Suppressor macrophage treated with lipopolysaccharide for 1 hour (primary cell): ENCODE data around the gene HES6.

Source experiments
- DNase-seq, 3 donors: peaks; one replicate each; pipeline ENCODE4 v3.0.0-alpha.2; 2020 to 2022

HES6 gene

GRCh38 chr2:238231251-238231793, 8.5 kb downstream of the HES6 start:
- peak; percentile 84 to 91 (median 86) for DNase-seq

GRCh38 chr2:238230699-238231098, 9.1 kb downstream of the HES6 start:
- DNase-seq: no peak

- no peak for DNase-seq
Observed at GRCh38 chr2:238228700-238229099, 11.1 kb downstream of the HES6 start.

- no peak for DNase-seq
Observed at GRCh38 chr2:238227587-238228032, 12.2 kb downstream of the HES6 start.

- DNase-seq: no peak
Observed at GRCh38 chr2:238226698-238227586, 12.9 kb downstream of the HES6 start.

GRCh38 chr2:238225911-238226697, 13.7 kb downstream of the HES6 start:
- no peak for DNase-seq

GRCh38 chr2:238225121-238225520, 14.7 kb downstream of the HES6 start:
- no peak for DNase-seq

GRCh38 chr2:238224356-238225035, 15.3 kb downstream of the HES6 start:
- DNase-seq: no peak

GRCh38 chr2:238220892-238221521, 18.8 kb downstream of the HES6 start:
- DNase-seq: no peak

DNA sequence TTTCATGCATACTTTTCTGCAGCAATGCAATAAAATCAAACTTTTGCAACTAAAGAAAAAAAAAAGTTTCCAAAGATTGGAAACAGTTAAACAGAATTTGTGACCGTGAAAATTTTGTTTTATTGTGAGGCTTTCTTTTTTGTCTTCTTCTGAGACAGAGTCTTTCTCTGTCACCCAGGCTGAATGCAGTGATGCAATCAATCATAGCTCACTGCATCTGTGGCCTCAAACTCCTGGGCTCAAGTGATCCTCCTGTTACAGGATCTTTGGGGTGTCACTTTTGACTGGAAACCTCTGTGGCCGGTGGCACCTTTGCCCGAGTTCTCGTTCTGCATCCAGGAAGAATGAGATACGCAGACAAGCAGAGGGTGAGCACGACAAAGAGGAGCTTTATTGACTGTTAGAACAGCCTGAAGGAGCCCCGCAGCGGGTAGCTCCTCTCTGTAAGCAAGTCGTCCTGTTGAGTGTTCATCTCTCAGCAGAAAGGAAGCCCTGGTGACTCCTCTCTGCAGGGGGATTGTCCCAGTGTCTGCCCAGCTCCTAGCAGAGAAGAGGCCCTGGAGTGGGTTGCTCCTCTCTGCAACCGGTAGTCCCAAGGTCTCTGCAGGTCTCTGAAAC, 19.5 kb downstream of the HES6 start:
- DNase-seq: no peak

- DNase-seq: no peak
Observed at GRCh38 chr2:238216651-238217184, 23.1 kb downstream of the HES6 start.

DNA sequence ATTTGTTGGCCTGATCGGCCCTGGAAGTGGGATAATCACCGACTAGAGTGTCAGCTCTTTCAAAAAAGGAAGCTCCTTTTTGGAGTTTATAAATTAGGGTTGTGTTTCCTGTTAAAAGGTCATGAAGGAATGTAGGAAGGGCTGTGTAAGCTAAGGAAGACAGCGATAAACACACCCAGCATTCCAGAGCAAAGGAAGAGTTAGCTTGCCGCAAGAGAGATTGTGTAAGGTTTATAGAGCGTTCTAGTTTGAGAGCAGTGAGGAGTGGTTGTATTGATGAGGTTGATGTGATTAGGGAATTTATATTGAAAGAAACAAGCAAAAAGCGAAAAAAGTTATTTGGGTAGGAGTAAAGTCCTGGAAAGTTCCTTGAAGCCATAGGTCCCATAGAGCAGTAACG, 32.8 kb downstream of the HES6 start:
- DNase-seq: no peak

- DNase-seq: peak in 1 of 3 donors; percentile 7
Observed at GRCh38 chr2:238203973-238204683, 35.7 kb downstream of the HES6 start.

GRCh38 chr2:238203094-238203972, 36.5 kb downstream of the HES6 start, which contains the start of gene ILKAP:
ILKAP (minus strand) TSS chr2:238203695; CDS start chr2:238203553, 142 bp downstream.
- peak; percentile 93 to 98 (median 96) for DNase-seq

DNA sequence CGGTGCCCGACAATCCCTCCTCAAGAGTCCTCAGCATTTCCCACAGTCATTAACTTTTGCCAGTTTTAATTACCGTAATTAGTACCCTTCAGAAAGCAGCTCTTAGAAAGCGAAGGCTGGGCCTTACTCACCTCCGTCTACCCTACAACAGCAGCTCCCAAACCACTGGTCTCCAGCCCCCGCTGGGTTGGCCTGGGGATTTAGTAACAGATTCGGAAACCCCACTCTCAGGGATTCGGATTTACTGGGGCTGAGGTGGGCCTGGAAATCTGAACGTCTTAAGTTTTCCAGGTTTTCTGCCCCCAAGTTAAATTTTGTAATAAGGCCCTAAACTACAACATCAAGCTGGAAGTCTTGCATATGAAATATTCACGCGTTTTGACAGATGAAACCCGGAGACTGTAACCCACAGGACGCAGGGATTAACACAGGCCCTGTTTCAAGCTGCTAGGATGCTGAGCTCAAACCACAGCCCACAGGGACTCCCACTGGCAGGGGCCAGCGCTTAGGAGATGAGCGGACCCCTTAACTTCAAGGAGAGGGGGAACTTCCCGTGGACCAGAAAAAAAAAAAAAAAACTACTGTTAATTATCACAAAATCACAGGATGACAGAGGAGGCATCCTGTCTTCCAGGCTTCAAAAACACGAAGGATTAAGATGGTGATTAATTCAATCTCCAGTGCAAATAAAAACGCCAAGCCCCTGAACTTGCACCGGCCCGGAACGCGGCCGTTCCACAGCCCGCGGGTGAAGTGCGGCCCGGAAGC, 37.3 kb downstream of the HES6 start:
- peak in 2 of 3 donors; percentile 22 to 26 for DNase-seq

- no peak for DNase-seq
Observed at GRCh38 chr2:238190445-238190844, 49.4 kb downstream of the HES6 start.
